GM12873 (cell line): ENCODE data around the gene GNAQ.

Experiments used
- TF ChIP-seq, protein P1 (sequence below): IDR thresholded peaks from 2 replicates; pipeline ENCODE4 v1.5.1; 2012; ENCODE audit warnings: low read depth, mild to moderate bottlenecking, moderate library complexity, low read length, control low read depth; ENCODE audit not compliant: insufficient read depth; ENCODE audit errors: missing control alignments

The GNAQ gene

DNA sequence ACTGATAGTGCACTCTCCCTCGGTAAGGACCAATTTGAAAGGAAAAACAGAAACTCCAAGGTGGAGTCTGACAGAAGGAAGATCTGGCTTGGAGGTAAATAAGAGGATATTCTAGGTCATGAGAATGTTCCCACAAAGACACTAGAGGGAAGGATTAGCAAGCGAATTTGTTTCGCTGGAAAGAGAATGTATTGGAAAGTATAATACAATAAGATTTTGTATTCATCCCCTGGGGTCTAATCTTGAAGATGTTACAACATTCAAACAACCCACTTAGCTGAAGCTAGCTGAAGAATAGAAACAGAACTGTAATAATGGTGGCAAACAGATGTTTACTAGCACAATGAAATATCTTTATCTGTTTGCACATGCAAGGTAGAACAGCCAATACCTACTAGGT is 158.7 kb downstream of the GNAQ start:
- TF ChIP-seq, protein P1, sequence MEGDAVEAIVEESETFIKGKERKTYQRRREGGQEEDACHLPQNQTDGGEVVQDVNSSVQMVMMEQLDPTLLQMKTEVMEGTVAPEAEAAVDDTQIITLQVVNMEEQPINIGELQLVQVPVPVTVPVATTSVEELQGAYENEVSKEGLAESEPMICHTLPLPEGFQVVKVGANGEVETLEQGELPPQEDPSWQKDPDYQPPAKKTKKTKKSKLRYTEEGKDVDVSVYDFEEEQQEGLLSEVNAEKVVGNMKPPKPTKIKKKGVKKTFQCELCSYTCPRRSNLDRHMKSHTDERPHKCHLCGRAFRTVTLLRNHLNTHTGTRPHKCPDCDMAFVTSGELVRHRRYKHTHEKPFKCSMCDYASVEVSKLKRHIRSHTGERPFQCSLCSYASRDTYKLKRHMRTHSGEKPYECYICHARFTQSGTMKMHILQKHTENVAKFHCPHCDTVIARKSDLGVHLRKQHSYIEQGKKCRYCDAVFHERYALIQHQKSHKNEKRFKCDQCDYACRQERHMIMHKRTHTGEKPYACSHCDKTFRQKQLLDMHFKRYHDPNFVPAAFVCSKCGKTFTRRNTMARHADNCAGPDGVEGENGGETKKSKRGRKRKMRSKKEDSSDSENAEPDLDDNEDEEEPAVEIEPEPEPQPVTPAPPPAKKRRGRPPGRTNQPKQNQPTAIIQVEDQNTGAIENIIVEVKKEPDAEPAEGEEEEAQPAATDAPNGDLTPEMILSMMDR: no peak

DNA sequence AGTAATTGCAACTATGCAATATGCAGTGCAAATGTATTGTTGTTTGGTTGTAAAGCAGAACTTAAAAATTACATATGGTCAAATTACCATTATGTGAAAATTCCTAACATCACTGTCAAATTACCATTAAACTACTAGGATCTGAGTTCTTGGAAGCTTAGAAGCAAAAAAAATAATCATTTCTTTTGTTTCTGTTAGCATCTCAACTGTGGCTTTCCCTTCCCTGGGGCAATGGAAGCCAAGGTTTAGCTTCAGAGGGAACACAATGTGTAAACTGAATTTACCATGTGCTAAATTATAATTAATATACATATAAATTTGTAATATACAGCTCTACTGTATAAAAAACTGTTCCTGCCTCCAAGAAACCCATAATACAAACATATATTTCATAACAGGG is 159.4 kb downstream of the GNAQ start:
- TF ChIP-seq, protein P1: no peak

DNA sequence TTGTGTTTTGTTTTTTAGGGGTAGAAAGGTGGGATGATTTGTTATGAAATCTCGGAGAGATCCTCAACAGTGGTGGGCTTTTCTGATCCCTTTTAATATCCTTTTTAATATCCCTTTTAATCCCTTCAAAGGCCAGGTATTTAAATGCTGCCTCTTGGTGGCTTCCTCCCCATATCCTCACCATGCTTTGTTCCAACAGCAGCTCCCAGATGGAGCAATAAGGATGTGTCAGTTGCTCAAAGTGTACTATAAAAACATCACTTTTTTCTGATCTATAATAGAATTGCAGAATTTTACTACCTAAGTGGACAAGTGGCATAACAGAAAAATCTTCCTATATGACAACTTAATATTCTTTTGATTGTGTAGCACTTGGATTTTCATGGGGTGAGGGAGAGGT is 160.1 kb downstream of the GNAQ start:
- TF ChIP-seq, protein P1: no peak

DNA sequence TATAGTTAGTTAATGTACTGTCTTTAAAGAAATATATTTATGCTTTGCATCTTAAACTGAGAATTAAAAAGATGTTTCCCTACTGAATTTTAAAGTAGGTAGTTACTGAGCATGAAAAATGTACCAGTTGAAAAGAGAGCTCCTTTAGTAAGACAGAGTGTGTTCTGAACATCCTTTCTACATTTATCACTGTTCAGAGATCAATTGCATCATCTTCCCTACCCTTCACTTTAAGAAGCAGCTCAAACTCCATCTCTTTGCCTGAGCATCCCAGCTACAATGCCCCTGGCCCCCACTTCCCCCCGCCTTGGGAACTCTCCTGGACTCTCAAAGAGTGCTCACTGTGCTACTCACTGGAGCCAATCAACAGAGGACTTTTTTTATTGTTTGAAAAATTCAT is 164.7 kb downstream of the GNAQ start:
- TF ChIP-seq, protein P1: no peak

DNA sequence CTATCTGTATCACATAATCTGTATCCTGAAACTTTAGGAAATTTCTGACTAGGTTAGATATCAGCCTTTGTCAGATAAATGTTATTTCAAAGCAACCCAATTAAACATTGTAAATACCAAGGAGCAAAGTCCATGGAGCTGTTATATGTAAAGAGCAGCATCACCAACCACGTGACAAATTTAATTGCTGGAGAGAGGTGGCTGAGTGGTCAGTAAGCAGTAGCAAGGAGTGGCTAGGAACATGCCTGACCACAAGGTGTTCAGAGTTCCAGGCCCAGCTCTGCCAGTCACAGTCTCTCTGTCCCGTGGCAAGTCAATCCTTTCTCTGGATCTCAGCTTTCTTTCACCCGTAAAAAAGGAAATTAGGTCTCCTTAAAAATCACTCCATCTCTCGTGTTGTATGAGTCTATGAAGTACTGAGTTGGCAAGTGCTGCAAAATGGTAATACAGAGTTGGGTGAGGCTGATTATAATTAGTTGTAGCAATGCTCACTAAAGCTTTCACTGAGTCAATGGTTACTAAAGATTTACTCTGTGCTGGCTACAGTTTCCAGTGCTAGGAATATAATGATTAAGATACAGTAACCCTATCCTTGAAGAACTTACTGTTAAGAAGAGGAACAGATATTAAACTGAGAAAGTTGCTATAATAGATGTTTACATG is 166.1 kb downstream of the GNAQ start:
- TF ChIP-seq, protein P1: no peak

DNA sequence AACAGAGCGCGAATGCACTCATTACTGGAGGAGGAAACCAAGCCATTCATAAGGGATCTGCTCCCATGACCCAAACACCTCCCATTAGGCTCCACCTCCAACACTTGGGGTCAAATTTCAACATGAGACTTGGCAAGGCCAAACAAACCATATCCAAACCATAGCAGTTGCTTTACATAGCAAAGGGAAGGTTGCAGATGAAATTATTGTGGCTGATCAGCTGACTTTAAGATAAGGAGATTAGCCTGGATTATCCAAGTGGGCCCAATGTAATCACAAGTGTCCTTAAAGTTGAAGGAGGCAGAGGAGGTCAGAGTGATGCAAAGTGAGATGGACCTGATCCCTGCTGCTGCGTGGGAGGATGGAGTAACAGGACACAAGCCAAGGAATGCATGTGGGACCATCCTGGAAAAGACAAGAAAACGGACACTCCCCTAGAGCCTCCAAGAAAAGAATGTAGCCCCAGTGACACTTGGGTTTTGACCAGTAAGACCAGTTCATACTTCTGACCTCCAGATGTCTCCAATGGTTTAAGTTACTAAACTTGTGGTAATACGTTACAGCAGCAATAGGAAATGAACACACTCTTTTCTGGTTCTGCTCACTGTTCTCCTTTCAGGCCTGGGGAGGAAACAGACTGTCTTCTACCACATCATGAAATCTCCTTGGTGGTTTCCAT is 167.3 kb downstream of the GNAQ start:
- TF ChIP-seq, protein P1: no peak

DNA sequence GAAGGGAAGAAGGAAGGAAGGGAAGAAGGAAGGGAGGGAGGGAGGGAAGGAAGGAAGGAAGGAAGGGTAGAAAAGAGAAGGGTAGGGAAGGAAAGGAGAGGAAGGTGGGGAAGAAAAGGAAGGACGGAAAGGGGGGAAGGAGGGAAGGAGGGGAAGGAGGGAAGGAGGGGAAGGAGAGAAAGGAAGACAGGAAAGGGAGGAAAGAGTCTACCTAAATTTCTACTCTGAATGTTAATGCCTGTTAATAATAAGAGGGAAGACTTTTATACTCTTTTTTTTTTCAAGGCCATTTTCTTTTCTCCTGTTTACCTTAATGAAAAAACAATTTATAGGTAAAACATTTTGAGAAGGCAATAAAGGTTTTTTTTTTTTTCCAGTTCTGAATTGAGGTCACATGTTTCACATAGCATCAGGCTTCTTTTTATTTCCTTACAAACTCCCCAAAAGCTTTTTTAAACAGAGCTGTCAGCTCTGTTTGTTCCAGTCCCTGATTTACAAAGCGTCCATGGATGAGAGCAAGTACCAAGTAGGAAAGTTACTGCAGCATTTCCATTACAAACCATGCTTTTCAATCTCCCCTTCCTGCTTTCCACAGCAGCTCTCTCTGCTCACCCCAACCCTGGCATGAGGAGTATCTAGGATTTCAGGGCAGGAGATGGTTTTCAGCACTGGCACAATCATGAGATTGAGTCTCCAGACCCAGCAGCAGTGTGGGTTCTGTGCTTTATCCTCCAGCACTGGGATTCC is 173.9 kb downstream of the GNAQ start:
- TF ChIP-seq, protein P1: no peak
